ENCODE data around the gene KAZN.

Gene KAZN

GRCh38 chr1:14795589-14795988, 197.1 kb downstream of the KAZN start:
- H3K4me3 ChIP-seq (ENCODE audit: low read depth in 1 of 2, low read length in 1 of 2), result no peak overlapping the region
- no peaks in the 10 kb centered on the region for H3K27me3 ChIP-seq
- H3K27ac ChIP-seq, result no peak overlapping the region
- no peaks in the 10 kb centered on the region for H3K9me3 ChIP-seq
- H3K36me3 ChIP-seq, result no peaks in the 10 kb centered on the region
- TF ChIP-seq CTCF (IDR thresholded peaks at IDR 0.05), result no peak
- no peaks in the 10 kb centered on the region for H3K4me1 ChIP-seq (ENCODE audit: control insufficient read depth in 1 of 2, insufficient read depth in 1 of 2, low read depth in 1 of 2, low read length in 1 of 2)

DNA sequence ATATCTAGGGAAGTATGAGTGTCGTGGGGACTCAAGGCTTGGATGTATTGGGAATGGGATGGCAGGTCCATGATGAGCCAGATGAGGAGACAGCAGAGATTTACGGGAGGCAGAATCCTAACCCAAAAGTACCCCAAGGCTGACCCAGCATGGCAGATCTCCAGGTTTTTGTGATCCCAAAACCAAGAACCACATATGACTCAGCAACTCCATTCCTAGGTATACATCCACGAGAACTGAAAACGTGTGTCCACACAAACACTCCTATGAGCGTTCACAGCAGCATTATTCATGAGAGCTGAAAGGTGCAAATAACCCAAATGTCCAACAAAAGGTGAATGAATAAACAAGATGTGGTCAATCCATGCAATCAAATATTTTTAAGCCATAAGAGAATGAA, 201.5 kb downstream of the KAZN start:
- H3K27ac ChIP-seq, result no peak overlapping the region
- TF ChIP-seq CTCF (IDR thresholded peaks at IDR 0.05), result no peak

DNA sequence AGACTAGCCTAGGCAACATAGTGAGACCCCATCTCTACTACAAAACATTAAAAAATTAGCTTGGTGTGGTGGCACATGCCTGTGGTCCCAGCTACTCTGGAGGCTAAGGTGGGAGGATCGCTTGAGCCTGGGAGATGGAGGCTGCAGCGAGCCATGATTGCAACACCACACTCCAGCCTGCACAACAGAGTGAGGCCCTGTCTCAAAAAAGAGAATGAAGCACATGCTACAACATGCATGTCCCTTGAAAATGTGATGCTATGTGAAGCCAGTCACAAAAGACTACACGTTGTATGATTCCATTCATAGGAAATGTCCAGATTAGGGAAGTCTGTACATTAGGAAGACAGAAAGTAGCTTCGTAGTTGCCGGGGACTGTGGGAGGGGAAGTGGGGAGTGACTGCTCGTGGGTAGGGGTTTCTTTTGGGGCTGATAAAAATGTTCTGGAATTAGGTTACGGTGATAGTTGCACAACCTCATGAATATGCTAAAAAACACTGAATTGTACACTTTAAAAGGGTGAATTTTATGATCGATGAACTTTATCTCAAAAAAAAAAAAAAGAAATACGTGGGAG, 202.1 kb downstream of the KAZN start:
- H3K27ac ChIP-seq, result no peak overlapping the region
- no peak for TF ChIP-seq CTCF (IDR thresholded peaks at IDR 0.05)
- no peaks in the 10 kb centered on the region for H3K27me3 ChIP-seq
- H3K36me3 ChIP-seq, result no peaks in the 10 kb centered on the region
- no peaks in the 10 kb centered on the region for H3K4me1 ChIP-seq (ENCODE audit: control insufficient read depth in 1 of 2, insufficient read depth in 1 of 2, low read depth in 1 of 2, low read length in 1 of 2)
- H3K9me3 ChIP-seq, result no peaks in the 10 kb centered on the region
- H3K4me3 ChIP-seq (ENCODE audit: low read depth in 1 of 2, low read length in 1 of 2), result no peak overlapping the region

More for the DNA sequence above, 201.5 kb downstream of the KAZN start:
- no peak overlapping the region for H3K4me3 ChIP-seq (ENCODE audit: low read depth in 1 of 2, low read length in 1 of 2)
- H3K4me1 ChIP-seq (ENCODE audit: control insufficient read depth in 1 of 2, insufficient read depth in 1 of 2, low read depth in 1 of 2, low read length in 1 of 2), result no peaks in the 10 kb centered on the region
- no peaks in the 10 kb centered on the region for H3K27me3 ChIP-seq
- no peaks in the 10 kb centered on the region for H3K9me3 ChIP-seq
- H3K36me3 ChIP-seq, result no peaks in the 10 kb centered on the region

DNA sequence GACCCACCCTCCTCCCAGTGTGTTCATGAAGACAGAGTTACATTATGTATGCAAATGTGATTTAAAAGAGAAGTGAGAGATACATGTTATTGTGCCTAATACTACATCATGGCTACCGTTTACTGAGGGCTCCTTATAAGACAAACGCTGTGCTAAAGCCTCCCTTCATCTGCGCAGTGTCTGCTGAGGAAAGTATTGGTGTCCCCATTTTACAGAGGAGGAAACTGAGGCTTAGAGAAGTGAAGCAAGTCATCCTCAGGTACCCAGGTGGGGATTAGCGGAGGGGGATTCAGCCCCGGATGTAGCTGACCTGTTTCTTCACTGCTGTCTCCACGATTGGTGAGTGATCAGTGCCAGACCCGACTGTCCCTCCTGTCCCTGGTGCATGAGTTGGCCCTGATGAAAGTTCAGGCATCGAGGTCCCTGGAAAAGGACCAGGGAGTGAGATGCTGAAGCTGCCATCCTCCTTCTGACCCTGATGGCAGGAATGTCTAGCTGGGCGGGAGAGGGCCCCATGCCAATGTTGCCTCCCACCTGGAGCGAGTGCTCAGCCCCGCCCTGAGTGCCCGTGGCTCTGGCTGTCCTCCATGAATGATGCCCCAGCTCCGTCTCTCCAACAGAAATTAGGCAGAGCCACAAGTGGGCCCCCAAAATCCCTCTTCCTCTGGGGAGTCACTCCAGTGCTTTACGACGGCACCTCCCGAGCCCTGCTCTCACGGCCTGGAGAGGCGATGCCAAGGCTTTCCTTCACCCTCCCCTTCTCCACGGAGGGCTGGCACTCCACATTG, 204.7 kb downstream of the KAZN start:
- TF ChIP-seq CTCF (IDR thresholded peaks at IDR 0.05), result no peak
- H3K9me3 ChIP-seq, result no peaks in the 10 kb centered on the region

GRCh38 chr1:14804626-14805025, 206.1 kb downstream of the KAZN start:
- no peaks in the 10 kb centered on the region for H3K36me3 ChIP-seq
- H3K27me3 ChIP-seq, result no peaks in the 10 kb centered on the region
- H3K4me1 ChIP-seq (ENCODE audit: control insufficient read depth in 1 of 2, insufficient read depth in 1 of 2, low read depth in 1 of 2, low read length in 1 of 2), result no peaks in the 10 kb centered on the region
- H3K27ac ChIP-seq, result no peak overlapping the region
- no peaks in the 10 kb centered on the region for H3K9me3 ChIP-seq
- TF ChIP-seq CTCF (IDR thresholded peaks at IDR 0.05), result no peak
- H3K4me3 ChIP-seq (ENCODE audit: low read depth in 1 of 2, low read length in 1 of 2), result no peak overlapping the region

More for the DNA sequence above, 204.7 kb downstream of the KAZN start:
- Histone ChIP-seq H3K4me3 (ENCODE audit: low read depth in 1 of 2, low read length in 1 of 2) (no peak overlapping the region), H3K27me3 (no peaks in the 10 kb centered on the region), H3K36me3 (no peaks in the 10 kb centered on the region), H3K4me1 (ENCODE audit: control insufficient read depth in 1 of 2, insufficient read depth in 1 of 2, low read depth in 1 of 2, low read length in 1 of 2) (no peaks in the 10 kb centered on the region), H3K27ac (no peak overlapping the region)
